GM12872 (cell line): ENCODE results near the gene UCK2.
A peak's percentile ranks its signal among the peaks of the same experiment; 100 is the strongest.

Experiments
- CTCF ChIP-seq: IDR thresholded peaks from 3 replicates; pipeline ENCODE4 v1.5.1; 2011; ENCODE audit warnings: low read depth, mild to moderate bottlenecking, low read length, moderate library complexity; ENCODE audit not compliant: insufficient read depth

UCK2 gene

GRCh38 chr1:165871311-165872067 is 44.1 kb downstream of the UCK2 start:
- TF ChIP-seq CTCF = peak; percentile 68

- no peak for TF ChIP-seq CTCF
Observed at GRCh38 chr1:165873481-165873880, 46.1 kb downstream of the UCK2 start.

GRCh38 chr1:165874643-165875042 is 47.2 kb downstream of the UCK2 start:
- 0 out of 3 replicates have a peak, but pooled peaks have one; percentile 4 for TF ChIP-seq CTCF

- no peak for TF ChIP-seq CTCF
Observed at GRCh38 chr1:165875171-165875570, 47.8 kb downstream of the UCK2 start.

- no peak for TF ChIP-seq CTCF
Observed at GRCh38 chr1:165875604-165876003, 48.2 kb downstream of the UCK2 start.

- no peak for TF ChIP-seq CTCF
Observed at GRCh38 chr1:165876121-165876520, 48.7 kb downstream of the UCK2 start.

- no peak for TF ChIP-seq CTCF
Observed at GRCh38 chr1:165877411-165877810, 50.0 kb downstream of the UCK2 start.
